HCT116 (cell line): ENCODE data around the gene STK35.

Experiments used
- CTCF ChIP-seq, 3 experiments: fragments of 200-600 bp in 1 of 3; sonication (generic) in 1 of 3; IDR thresholded peaks in 2 of 3; conservative IDR thresholded peaks in 1 of 3; 2 replicates each; pipeline ENCODE4 v1.5.1; 2012 to 2017; ENCODE audit warnings: low read depth in 2 of 3, low read length in 2 of 3, antibody characterized with exemption in 1 of 3, borderline replicate concordance in 1 of 3, control low read depth in 1 of 3, mild to moderate bottlenecking in 1 of 3, mixed read lengths in 1 of 3, mixed run types in 1 of 3, moderate library complexity in 1 of 3; ENCODE audit not compliant: insufficient read depth in 1 of 3
- ELF1 ChIP-seq: IDR thresholded peaks from 2 replicates; pipeline ENCODE4 v1.6.1; 2012; ENCODE audit warnings: low read depth, borderline replicate concordance
- EZH2 ChIP-seq: fragments of 200-600 bp; sonication (generic); IDR thresholded peaks from 2 replicates; pipeline ENCODE4 v1.6.1; 2017; ENCODE audit warnings: antibody characterized with exemption, mixed run types
- JUND ChIP-seq: IDR thresholded peaks from 2 replicates; pipeline ENCODE4 v1.6.1; 2012
- POLR2A ChIP-seq: IDR thresholded peaks from 2 replicates; pipeline ENCODE4 v1.7.0; 2011; ENCODE audit warnings: borderline replicate concordance; ENCODE audit not compliant: insufficient read depth, insufficient read length; ENCODE audit errors: extremely low read depth
- YY1 ChIP-seq: IDR thresholded peaks from 2 replicates; pipeline ENCODE4 v1.6.1; 2011; ENCODE audit warnings: low read length, low read depth, moderate library complexity, mild to moderate bottlenecking; ENCODE audit not compliant: insufficient replicate concordance; ENCODE audit errors: extremely low read depth
- ZFX ChIP-seq: fragments of 450-650 bp; IDR thresholded peaks from 2 replicates; pipeline ENCODE4 v1.6.1; 2017

GRCh38 chr20:2051946-2052345, 49.7 kb upstream of the STK35 start:
- TF ChIP-seq CTCF (IDR thresholded peaks at IDR 0.05 in 2 of 3, conservative IDR thresholded peaks at IDR 0.05 in 1 of 3; ENCODE audit: borderline replicate concordance in 1 of 3, insufficient read depth in 1 of 3, low read depth in 2 of 3, low read length in 2 of 3): no peak
- no peak for TF ChIP-seq POLR2A
- no peak for TF ChIP-seq EZH2
- no peak for TF ChIP-seq YY1
- TF ChIP-seq ZFX: no peak
- no peak for TF ChIP-seq ELF1
- no peak for TF ChIP-seq JUND
